Fibroblast of pulmonary artery (primary cell): ENCODE measurements around the gene APLF.

ENCODE experiments used
- DNase-seq: peaks from one replicate; pipeline ENCODE4 v3.0.0-alpha.2; 2010; ENCODE audit warnings: low read depth
- H3K4me3 ChIP-seq: replicated peaks from 2 replicates; pipeline ENCODE4 v1.5.1; 2011; ENCODE audit warnings: low read depth, mild to moderate bottlenecking, control low read depth, low read length, moderate library complexity
- CTCF ChIP-seq: IDR thresholded peaks from 2 replicates; pipeline ENCODE4 v1.5.1; 2011; ENCODE audit warnings: mild to moderate bottlenecking, control low read depth, low read length, inconsistent platforms; ENCODE audit errors: missing control alignments

APLF gene

GRCh38 chr2:68425503-68425902, 41.9 kb upstream of the APLF start:
- DNase-seq: no peak
- no peak for TF ChIP-seq CTCF
- no peak overlapping the region for H3K4me3 ChIP-seq

GRCh38 chr2:68426446-68426845, 40.9 kb upstream of the APLF start:
- no peak overlapping the region for H3K4me3 ChIP-seq
- no peak for TF ChIP-seq CTCF
- no peak for DNase-seq

GRCh38 chr2:68426848-68427579, 40.4 kb upstream of the APLF start:
- H3K4me3 ChIP-seq: no peak overlapping the region
- DNase-seq: no peak
- no peak for TF ChIP-seq CTCF

GRCh38 chr2:68428126-68428525, 39.3 kb upstream of the APLF start:
- no peak for TF ChIP-seq CTCF
- no peak overlapping the region for H3K4me3 ChIP-seq
- no peak for DNase-seq

- no peak for TF ChIP-seq CTCF
- no peak overlapping the region for H3K4me3 ChIP-seq
- no peak for DNase-seq
These were observed 38.6 kb upstream of the APLF start for GRCh38 chr2:68428746-68429145.

- no peak overlapping the region for H3K4me3 ChIP-seq
- TF ChIP-seq CTCF: no peak
- peak; percentile 27 for DNase-seq
These were observed 38.0 kb upstream of the APLF start for GRCh38 chr2:68429311-68429826.
